GM13976 (cell line): ENCODE data around the gene UPP2.

Experiments used
- DNase-seq: peaks from one replicate; pipeline ENCODE4 v3.0.0; 2012; ENCODE audit warnings: low spot score
- in situ Hi-C: fragments of 300-500 bp; cut with MboI; formaldehyde crosslinking; loops from one replicate; pipeline ENCODE4 v1.12.0; 2022; ENCODE audit warnings: low sequenced_read_pairs, mixed read lengths, inconsistent platforms; ENCODE audit not compliant: unreplicated experiment
- TF ChIP-seq, protein P1 (sequence below): IDR thresholded peaks from 2 replicates; pipeline ENCODE4 v1.5.1; 2012; ENCODE audit warnings: borderline replicate concordance, mild to moderate bottlenecking; ENCODE audit not compliant: insufficient read depth; ENCODE audit errors: extremely low read depth, missing control alignments, control extremely low read depth

The UPP2 gene

DNA sequence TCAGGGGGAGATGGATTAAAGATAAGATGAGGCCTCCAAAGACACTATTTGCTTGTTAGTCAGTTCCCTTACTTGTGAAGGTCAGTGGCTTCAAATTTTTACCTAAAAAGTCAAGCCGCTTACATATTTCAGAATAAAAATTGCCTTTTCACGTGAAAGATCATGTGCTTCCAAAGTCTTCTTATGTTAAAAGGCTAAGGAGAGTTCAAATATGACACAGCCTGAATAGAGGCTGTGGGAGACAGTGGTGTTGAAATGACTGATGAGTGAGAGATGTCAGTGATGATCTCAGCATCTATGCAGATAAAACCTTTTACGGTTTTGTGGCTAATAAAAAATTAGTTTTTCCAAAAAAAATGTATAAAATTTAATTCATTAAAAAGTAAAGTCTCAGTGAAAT lies 40.5 kb downstream of the UPP2 start:
- no peak for DNase-seq
- in situ Hi-C loops, result no loop called here
- TF ChIP-seq, protein P1, sequence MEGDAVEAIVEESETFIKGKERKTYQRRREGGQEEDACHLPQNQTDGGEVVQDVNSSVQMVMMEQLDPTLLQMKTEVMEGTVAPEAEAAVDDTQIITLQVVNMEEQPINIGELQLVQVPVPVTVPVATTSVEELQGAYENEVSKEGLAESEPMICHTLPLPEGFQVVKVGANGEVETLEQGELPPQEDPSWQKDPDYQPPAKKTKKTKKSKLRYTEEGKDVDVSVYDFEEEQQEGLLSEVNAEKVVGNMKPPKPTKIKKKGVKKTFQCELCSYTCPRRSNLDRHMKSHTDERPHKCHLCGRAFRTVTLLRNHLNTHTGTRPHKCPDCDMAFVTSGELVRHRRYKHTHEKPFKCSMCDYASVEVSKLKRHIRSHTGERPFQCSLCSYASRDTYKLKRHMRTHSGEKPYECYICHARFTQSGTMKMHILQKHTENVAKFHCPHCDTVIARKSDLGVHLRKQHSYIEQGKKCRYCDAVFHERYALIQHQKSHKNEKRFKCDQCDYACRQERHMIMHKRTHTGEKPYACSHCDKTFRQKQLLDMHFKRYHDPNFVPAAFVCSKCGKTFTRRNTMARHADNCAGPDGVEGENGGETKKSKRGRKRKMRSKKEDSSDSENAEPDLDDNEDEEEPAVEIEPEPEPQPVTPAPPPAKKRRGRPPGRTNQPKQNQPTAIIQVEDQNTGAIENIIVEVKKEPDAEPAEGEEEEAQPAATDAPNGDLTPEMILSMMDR, result no peak

DNA sequence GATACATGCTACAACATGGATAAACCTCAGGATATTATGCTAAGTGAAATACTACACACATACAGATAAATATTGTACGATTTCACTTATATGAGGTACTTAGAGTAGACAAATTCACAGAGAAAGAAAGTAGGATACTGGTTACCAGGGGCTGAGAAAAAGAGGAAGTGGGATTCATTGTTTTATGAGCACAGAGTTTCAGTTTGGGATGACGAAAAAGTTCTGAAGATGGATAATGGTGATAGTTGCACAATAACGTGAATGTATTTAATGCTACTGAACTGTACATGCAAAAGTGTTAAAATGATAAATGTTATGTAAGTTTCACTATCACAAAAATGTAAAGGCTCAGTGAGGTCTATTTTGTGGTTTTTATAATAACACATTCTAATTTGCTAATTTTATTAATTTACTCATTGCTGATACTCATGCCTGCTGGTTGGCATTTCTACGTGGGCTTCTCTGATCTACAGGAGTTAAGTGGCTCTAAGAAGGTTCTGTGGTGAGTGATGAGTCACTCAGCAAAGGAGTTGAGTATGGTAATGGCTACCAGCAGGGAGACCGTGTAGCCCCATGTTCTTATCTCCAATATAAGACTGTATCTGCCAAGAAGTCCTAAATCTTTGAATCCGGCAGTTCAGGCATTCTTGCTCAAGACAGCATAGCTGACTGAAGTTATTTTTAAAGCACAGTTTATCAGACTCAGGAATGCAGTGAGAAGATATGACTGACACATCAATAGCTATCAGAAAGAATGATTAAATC lies 41.1 kb downstream of the UPP2 start:
- DNase-seq, result no peak
- TF ChIP-seq, protein P1, result no peak
- in situ Hi-C loops, result no loop called here

DNA sequence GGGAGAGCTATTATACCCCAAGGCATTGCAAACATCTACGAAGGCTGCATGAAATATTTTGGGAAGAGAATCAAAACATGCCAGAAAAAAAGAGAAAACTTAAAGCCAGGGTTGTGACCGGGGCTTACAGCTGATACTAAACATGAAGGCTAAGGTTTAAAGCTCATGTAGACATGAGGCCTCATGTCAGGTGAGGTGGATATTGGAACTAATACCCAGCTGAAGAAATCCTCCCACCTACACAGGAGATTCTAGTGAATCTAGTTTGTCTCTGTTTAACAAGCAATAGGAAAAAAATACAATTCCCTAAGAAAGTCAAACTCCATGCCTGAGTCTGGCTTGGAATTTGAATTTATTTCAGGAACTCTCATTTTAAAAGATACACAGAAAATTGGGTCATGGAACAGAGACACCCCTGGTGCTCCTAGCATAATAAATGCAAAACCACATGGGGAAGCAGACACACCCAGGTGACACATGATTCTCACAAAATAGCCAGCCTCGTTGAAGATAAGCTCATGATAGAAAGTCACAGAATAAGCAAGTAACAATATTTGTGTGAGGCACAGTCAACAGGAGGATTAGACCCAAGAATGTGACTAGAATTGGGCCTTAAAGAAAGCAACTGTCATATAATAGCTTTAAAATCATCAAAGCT lies 42.2 kb downstream of the UPP2 start:
- TF ChIP-seq, protein P1, result no peak
- no peak for DNase-seq
- in situ Hi-C loops, result no loop called here

DNA sequence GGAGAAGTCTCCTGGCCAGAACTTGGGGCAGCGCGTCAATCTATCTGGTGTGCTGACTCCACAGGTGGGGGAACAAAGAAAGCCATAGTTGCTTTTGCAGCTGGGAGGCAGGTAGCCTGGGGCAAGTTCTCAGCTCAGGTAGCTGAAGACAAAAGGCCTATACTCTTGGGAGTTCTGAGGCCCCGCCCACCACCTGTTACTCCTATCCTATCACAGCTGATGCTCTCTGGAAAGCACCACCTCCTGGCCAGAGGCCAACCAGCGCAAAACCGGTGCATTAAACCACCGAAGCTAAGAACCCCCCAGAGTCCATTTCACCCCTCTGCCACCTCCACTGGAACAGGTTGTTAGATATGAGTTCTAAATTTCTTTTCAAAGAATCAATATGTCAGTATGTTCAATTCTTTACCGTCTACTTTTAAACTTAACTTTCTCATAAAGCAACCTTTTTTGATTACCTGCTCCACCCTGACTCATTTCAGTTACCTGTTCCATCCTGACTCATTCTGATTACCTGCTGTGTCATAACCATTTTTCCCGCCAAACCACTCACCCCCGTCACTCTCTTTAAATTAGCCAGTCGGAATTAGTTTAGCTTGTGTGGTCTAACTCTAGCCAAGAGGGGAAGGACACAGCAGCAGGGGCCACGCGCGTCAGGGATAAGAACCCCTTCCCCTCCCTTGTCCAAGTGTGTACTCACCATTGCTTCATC lies 43.4 kb downstream of the UPP2 start:
- in situ Hi-C loops, result no loop called here
- DNase-seq, result no peak
- TF ChIP-seq, protein P1, result no peak

DNA sequence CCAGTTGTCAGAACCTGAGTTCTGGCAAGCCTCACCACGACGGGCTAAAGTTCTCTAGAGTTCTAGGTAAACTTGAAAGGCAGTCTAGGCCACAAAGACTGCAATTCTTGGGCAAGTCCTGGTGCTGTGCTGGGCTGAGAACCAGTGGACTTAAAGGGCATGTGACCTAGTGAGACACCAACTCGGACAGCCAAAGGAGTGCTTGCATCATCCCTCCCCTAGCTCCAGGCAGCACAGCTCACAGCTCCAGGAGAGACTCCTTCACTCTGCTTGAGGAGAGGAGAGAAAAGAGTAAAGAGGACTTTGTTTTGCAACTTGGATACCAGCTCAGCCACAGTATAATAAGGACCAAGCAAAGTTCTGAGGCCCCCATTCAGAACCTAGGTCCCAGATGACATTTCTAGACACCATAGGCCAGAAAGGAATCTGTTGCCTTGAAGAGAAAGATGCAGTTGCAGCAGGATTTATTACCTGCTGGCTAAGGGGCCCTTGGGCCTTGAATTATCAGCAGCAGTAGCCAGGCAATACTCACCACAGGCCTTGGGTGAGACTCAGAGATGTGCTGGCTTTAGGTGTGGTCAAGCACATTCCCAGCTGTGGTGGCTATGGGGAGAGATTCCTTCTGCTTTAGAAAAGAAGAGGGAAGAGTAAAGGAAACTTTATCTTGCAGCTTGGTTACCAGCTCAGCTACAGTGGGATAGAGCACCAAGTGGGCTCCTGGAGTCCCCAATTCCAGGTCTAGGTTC lies 51.8 kb downstream of the UPP2 start:
- TF ChIP-seq, protein P1, result no peak
- DNase-seq, result no peak
- in situ Hi-C loops, result no loop called here

DNA sequence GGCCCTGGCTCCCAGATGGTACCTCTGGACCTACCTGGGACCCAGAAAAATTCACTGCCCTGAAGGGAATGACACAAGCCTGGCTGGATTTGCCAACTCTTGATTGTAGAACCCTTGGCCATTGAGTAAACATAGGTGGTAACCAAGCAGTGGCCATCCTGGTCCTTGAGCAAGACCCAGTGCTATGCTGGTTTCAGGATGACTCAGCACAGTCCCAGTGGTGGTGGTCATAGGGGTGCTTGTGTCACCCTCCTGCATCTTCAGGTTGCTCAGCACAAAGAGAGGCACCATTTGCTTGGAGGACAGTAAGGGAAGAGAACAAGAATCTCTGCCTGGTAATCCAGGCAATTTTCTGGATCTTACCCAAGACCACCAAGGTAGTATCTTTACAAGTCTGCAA lies 52.9 kb downstream of the UPP2 start:
- in situ Hi-C loops, result no loop called here
- DNase-seq, result no peak
- TF ChIP-seq, protein P1, result no peak
